NCI-H1105 treated with DMSO at 0.1 percent for 48 hours (cell line): Measurements from ENCODE around the gene CCNY.
A peak's percentile ranks its signal among the peaks of the same experiment; 100 is the strongest.
"Not testable (repeated sequence)": the region's sequence is repeated elsewhere in the genome, so short reads cannot be mapped to it uniquely, and the experiment has no call there.

Experiments used
- DNase-seq: peaks from one replicate; lab custom pipeline; 2025; lab: John Stamatoyannopoulos, UW

Gene CCNY

GRCh38 chr10:35336084-35336831 is at the start of gene CCNY:
Gene CCNY, plus strand, starts transcription at chr10:35336509. Its CDS starts 545 bp downstream, at chr10:35337054.
- DNase-seq, result peak; percentile 23

GRCh38 chr10:35289198-35289597 is 47.1 kb upstream of the CCNY start:
- no peak for DNase-seq

GRCh38 chr10:35294506-35294905 is 41.8 kb upstream of the CCNY start:
- DNase-seq, result no peak

GRCh38 chr10:35299016-35299415 is 37.3 kb upstream of the CCNY start:
- DNase-seq, result no peak

- no peak for DNase-seq
These were observed 36.1 kb upstream of the CCNY start for GRCh38 chr10:35300063-35300699.

- DNase-seq, result no peak
These were observed 31.7 kb upstream of the CCNY start for GRCh38 chr10:35304649-35305048.

DNA sequence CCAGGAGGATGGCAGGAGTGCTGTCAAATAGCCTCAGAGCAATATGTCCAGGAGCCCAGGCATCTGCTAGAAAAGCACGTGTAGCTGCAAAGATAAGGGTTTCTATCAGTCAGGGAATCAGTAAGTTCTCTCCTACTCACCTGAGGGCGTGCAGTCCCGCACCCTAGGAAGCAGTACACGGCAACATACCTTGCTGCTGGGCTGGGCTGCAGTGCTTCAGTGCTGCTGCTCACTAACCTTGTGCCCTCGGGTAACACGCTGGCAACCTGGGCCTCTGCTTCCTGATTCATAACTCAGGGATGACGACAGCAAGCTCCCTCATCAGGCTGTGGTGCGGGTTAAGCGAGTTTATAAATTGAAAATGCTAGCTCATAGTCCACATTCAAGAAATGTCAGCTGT is 29.5 kb upstream of the CCNY start:
- DNase-seq, result no peak

GRCh38 chr10:35307297-35307696 is 29.0 kb upstream of the CCNY start:
- DNase-seq, result no peak

GRCh38 chr10:35308809-35309208 is 27.5 kb upstream of the CCNY start:
- no peak for DNase-seq

DNA sequence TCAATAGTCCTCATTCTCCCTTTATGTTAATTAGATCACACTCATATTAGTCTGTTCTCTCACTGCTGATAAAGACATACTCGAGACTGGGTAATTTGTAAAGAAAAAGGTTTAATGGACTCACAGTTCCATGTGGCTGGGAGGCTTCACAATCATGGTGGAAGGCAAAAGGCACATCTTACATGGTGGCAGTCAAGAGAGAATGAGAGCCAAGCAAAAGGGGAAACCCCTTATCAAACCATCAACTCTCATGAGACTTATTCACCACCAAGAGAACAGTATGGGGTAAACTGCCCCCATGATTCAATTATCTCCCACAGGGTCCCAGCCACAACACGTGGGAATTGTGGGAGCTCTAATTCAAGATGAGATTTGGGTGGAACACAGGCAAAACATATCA is 22.2 kb upstream of the CCNY start:
- DNase-seq, result not testable (repeated sequence)

GRCh38 chr10:35315235-35315634 is 21.1 kb upstream of the CCNY start:
- DNase-seq, result not testable (repeated sequence)

DNA sequence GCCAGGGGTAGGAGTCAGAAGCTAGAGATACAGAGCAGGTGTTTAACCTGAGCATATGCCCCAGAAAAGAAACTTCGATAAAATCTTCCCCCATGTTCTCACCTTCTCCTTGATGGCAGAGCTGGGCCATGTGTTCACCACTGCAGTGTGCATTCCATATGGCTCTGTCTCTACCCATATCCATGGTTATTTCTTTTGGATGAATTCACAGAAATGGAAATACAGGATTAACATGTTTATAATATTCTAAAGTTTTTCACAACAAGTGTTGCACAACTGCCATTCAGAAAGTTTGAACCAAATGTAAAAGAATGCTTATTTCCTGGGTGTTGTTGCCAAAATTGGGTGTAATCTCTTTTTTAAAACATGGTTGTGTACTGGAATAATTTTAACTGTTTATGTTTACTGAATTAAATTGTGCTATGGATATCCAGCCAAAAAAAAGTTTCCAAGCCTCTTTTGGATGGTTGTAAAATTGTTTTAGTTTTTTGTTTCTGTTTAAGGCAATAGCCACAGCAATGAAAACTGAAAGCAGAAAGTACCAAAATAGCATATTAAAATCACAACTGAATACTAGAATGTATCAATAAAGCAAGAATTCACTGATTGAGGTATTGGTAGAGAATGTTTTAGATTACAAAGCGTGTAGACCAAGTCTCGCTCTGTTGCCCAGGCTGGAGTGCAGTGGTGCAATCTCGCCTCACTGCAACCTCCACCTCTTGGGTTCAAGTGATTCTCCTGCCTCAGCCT is 19.9 kb upstream of the CCNY start:
- DNase-seq, result no peak

DNA sequence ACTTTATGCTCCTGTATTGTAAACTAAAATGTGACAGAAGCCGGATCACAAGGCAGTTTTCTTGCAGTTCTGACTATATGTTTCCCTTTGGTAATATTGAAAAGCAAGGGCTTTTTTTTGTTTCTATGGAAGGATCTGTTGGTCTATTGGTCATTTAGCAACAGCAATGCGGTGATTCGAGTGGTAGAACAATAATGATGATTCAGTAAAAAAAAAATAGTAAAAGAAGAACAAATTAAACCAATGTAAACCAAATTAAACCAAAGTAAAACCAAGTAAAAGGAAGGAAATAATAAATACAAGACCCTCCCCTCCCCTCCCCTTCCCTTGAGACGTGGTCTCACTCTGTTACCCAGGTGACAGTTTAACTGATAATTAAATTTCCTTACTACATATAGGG is 17.8 kb upstream of the CCNY start:
- no peak for DNase-seq

DNA sequence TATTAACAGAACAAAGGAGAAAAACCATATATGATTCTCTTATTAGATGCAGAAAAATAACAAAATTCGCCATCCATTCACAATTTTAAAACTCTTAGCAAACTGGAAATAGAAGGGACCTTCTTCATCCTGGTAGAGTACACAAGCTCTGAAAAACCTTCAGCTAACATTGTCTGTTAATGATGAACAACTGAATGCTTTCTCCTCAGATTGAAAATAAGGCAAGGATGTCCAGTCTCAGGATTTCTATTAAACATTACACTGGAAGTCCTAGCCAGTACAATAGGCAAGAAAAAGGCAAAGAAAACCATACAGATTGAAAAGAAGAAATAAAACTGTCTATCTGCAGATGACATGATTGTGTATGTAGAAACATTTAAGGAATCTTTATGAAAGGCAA is 16.0 kb upstream of the CCNY start:
- DNase-seq, result no peak

GRCh38 chr10:35322636-35323035 is 13.7 kb upstream of the CCNY start:
- no peak for DNase-seq

DNA sequence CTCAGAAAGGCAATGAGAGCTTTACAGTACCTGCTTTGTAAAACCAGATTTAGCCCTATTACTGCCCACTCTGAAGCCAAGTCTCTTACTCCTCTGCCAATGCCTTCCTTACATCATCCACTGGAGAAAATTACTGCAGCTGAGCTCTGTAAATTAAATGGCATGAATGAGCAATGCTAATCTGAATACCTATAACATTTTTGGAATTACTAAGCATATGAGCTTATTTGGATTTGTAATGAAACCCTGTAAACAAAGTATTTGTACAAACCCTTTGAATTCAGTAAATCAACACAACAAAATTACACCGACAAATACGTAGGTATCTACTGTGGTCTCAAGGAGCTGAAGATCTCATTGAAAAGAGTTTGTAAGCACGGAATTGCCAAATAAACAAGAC is 12.1 kb upstream of the CCNY start:
- DNase-seq, result no peak

- DNase-seq, result no peak
These were observed 9.7 kb upstream of the CCNY start for GRCh38 chr10:35326466-35327235.

DNA sequence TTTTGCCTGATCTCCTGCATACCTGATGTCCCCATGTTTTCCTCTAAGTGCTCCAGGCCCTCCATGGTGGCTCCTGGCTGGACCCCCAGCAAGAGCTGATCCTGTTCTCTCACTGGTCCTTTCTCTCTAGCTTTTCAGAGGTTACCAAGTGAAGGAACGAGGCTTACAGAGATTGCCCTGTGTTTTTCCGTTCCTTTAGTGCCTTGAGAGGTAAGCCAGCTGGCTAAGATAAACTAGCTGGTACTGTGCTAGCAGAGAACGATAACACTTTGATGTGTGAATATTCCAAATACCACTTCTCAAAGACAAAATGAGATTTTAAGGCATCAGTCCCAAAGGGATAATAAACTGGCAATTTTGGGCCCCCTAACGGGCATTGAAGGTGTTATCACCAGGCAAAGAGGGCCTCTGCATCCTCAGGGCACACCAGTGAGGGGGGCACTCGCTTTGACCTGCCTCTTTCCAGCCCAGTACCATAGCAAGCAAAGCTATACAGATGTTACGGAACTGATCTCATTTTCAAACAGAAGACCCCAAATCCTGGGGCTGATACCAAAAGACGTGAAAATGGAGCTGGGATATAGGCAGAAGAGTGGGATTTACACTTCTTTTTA is 8.4 kb upstream of the CCNY start:
- DNase-seq, result no peak

DNA sequence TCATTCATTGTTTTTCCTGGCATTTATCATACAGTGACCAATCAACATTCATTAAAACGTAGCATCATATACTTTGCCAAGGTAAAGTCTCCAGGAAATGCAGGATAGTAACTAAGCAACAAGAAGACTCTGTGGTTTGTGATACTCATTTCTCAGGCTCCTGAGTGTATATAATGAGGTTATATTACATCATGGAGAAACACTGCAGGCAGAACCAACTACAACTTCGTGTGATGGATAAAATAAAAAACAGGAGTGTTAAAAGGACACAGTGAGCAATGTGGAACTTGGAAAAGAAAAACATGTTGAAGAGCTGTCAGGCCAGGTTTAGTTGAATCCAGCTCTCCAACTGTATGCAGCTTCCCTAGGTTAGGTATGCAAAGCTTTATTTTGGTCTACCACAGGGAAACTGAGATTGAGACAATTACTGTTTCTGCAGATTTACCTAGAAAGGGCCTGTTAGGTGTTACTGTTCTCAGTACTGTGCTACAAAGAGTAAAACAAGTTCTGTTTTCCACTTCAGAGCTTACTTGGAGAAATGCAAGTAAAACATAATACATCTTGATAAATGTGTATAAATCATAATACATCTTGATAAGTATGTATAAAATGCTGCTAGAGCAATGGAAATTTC is 7.8 kb upstream of the CCNY start:
- no peak for DNase-seq

GRCh38 chr10:35329520-35329919 is 6.8 kb upstream of the CCNY start:
- DNase-seq, result no peak

GRCh38 chr10:35331894-35332640 is 4.2 kb upstream of the CCNY start:
- DNase-seq, result no peak
